ENCODE data around the gene DCAF8.

Gene DCAF8

DNA sequence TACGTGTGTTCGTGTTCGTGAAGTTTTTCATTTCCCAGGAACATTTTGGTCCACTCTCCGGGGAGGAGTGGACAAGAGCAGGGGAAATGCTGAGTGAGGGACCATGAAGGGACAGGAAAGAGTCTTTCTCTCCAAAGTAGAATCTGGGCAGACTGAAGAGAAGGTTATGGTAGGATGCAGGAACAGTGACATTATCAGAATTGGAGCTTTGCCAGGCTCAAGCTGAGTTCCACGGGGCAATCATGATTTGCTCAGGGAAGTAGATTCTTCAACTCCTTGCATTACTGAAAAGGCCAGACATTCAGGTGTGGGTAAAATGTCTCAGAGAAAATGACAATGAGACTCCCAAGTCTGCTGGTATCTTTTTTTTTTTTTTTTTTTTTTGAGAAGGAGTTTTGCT is 94.3 kb downstream of the DCAF8 start:
- no peak for DNase-seq

DNA sequence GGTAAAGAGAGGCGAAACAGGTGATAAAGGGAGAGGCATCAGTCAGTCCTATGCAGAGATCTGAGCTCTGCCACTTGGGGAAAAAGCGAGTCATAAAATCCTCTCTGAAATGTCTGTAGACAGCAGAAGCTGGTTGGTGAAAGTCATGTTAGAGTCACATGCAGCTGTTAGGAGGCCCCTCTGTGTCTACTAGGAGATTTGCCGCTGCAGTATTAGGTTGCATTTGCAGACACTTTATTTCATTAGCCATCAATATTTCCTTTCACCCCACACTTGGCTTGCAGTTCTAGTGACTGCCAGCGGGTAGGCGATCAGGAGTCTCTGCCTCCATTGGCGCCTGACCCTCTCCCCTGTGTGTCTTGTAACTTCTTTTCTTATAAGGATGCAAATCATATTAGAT is 94.8 kb downstream of the DCAF8 start:
- no peak for DNase-seq

DNA sequence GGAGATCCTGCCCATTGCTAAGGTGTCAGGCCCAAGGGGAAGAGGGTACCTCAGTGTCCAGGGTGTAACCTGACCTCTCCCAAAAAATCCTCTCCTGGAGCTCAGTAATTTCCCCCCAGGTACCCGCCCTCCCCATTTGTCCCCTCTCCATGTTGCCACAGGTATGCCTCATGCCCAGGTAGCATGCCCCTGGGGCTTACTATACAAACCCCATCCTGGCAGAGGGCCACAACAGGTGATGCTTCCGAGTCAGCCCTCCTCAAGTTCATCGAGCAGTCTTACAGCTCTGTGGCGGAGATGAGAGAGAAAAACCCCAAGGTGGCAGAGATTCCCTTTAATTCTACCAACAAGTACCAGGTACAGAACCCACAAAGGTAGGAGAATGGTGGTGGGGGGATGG is 95.3 kb downstream of the DCAF8 start:
- no peak for DNase-seq

DNA sequence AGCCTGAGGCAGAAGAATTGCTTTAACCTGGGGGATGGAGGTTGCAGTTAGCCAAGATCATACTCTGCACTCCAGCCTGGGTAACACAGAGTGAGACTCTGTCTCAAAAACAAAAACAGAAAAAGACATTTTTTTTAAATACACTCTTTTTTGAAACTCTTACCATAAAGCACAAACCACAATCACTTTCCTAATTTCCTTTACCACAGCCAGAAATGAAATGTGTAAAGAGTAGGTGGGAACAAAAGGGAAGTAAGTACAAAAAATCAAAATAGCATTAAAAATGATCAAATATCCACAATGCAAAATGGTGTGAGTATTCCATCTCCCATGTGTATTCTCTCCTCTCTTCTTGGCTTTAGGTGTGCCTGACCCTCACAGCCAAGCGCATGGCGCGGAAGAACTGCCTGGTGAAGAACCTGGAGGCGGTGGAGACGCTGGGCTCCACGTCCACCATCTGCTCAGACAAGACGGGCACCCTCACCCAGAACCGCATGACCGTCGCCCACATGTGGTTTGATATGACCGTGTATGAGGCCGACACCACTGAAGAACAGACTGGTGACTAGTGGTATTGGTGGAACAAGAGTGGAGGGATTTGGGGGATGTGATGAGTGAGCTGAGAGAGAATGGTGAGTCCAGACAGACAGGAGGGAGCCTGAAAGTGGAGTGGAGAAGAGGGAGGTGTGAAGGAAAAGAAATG is 96.0 kb downstream of the DCAF8 start:
- DNase-seq: no peak

Data from activated CD4-positive, alpha-beta T cell treated with anti-CD3 and anti-CD28 coated beads, Interleukin-2, amount 50 U/mL, for 4 hours (primary cell).